ENCODE data around the gene ITGAX.

Gene ITGAX

DNA sequence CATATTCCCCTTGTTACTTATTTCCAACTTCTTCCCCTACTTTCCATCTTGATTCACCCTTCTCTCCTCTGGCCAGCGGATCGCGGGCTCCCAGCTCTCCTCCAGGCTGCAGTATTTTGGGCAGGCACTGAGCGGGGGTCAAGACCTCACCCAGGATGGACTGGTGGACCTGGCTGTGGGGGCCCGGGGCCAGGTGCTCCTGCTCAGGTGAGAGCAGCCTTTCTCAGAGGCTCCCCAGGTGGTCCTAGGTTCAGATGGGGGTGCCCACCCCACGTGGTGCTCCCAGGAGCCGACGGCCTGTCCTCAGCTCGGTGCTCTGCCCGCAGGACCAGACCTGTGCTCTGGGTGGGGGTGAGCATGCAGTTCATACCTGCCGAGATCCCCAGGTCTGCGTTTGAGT, 16.0 kb downstream of the ITGAX start:
- H3K9me3 ChIP-seq (replicated peaks; ENCODE audit: insufficient read depth, low read length) = no peaks in the 10 kb centered on the region
- H3K4me3 ChIP-seq (ENCODE audit: low read length) = no peak overlapping the region
- DNase-seq = no peak
- H3K9ac ChIP-seq (ENCODE audit: low read length) = no peak overlapping the region
- no peaks in the 10 kb centered on the region for H4K20me1 ChIP-seq (ENCODE audit: insufficient read depth, low read length)
- H3K9me2 ChIP-seq (replicated peaks; ENCODE audit: insufficient read depth, low read length) = no peaks in the 10 kb centered on the region
- no peaks in the 10 kb centered on the region for H3K4me1 ChIP-seq (ENCODE audit: low read length)
- no peaks in the 10 kb centered on the region for H3F3A ChIP-seq (ENCODE audit: insufficient read depth, low read length)
- no peaks in the 10 kb centered on the region for H3K79me2 ChIP-seq (ENCODE audit: low read length)
- peaks cover 67% of the 10 kb centered on the region for H3K27me3 ChIP-seq (replicated peaks; ENCODE audit: insufficient read depth, low read length)
- no peak overlapping the region for H2AFZ ChIP-seq (ENCODE audit: low read length)
- H3K27ac ChIP-seq (ENCODE audit: low read length) = no peak overlapping the region
- no peak overlapping the region for H3K4me2 ChIP-seq (ENCODE audit: low read depth, low read length)
- H3K36me3 ChIP-seq (replicated peaks; ENCODE audit: insufficient read depth, low read length) = no peaks in the 10 kb centered on the region
- TF ChIP-seq CTCF (IDR thresholded peaks at IDR 0.05; ENCODE audit: low read length) (no peak), EZH2 (optimal IDR thresholded peaks at IDR 0.05; ENCODE audit: low read depth, low read length) (no peak), EZH2phosphoT487 (IDR thresholded peaks at IDR 0.05; ENCODE audit: low read length) (no peak)

DNA sequence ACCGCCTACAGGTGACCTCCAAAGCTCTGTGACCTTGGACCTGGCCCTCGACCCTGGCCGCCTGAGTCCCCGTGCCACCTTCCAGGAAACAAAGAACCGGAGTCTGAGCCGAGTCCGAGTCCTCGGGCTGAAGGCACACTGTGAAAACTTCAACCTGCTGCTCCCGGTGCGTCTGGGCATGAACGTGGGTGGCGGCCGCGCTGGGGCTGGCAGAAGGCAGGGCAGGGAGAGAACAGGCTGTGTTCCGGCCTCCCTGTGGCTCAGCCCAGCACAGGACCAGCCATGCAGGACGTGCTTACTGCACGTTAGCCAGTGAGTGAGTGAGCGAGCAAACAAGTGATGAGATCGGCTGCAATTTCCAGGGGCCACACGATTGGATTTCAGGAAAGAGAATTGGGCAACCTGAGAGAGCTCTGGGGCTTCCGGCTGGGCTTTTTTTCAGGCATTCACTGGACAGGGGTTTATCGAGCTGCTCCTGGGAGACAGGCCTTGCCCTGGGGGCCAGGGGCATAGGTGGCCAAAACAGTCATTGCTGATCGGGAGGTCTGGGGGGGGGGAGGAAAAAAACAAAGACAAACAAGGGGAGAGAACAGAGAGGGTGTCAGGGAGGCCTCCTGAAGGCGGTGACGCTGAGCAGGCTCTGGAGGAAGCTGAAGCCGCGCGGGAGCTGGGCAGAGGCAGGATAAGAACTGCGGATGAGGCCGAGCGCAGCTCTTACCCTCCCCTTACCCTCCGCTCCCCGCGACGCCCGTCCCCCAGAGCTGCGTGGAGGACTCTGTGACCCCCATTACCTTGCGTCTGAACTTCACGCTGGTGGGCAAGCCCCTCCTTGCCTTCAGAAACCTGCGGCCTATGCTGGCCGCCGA, 16.9 kb downstream of the ITGAX start:
- Histone ChIP-seq H3F3A (ENCODE audit: insufficient read depth, low read length) (peaks cover 2% of the 10 kb centered on the region; the same call in 1 of the 2 replicates), H3K9ac (ENCODE audit: low read length) (no peak overlapping the region), H3K9me2 (replicated peaks; ENCODE audit: insufficient read depth, low read length) (no peaks in the 10 kb centered on the region), H2AFZ (ENCODE audit: low read length) (no peak overlapping the region), H3K27me3 (replicated peaks; ENCODE audit: insufficient read depth, low read length) (peaks cover 67% of the 10 kb centered on the region), H3K4me1 (ENCODE audit: low read length) (peaks cover 2% of the 10 kb centered on the region; the same call in 1 of the 2 replicates), H3K4me3 (ENCODE audit: low read length) (no peak overlapping the region), H3K9me3 (replicated peaks; ENCODE audit: insufficient read depth, low read length) (no peaks in the 10 kb centered on the region), H4K20me1 (ENCODE audit: insufficient read depth, low read length) (no peaks in the 10 kb centered on the region), H3K36me3 (replicated peaks; ENCODE audit: insufficient read depth, low read length) (no peaks in the 10 kb centered on the region), H3K27ac (ENCODE audit: low read length) (no peak overlapping the region), H3K4me2 (ENCODE audit: low read depth, low read length) (no peak overlapping the region), H3K79me2 (ENCODE audit: low read length) (no peaks in the 10 kb centered on the region)
- DNase-seq = no peak
- no peak for TF ChIP-seq CTCF (IDR thresholded peaks at IDR 0.05; ENCODE audit: low read length)
- no peak for TF ChIP-seq EZH2phosphoT487 (IDR thresholded peaks at IDR 0.05; ENCODE audit: low read length)
- TF ChIP-seq EZH2 (optimal IDR thresholded peaks at IDR 0.05; ENCODE audit: low read depth, low read length) = no peak

- no peaks in the 10 kb centered on the region for H3K9me3 ChIP-seq (replicated peaks; ENCODE audit: insufficient read depth, low read length)
- H3K4me3 ChIP-seq (ENCODE audit: low read length) = no peak overlapping the region
- no peaks in the 10 kb centered on the region for H3K9me2 ChIP-seq (replicated peaks; ENCODE audit: insufficient read depth, low read length)
- peaks cover 62% of the 10 kb centered on the region for H3K27me3 ChIP-seq (replicated peaks; ENCODE audit: insufficient read depth, low read length)
- H3K4me1 ChIP-seq (ENCODE audit: low read length) = peaks cover 14% of the 10 kb centered on the region
- H2AFZ ChIP-seq (ENCODE audit: low read length) = no peak overlapping the region
- peaks cover 5% of the 10 kb centered on the region; the same call in 1 of the 2 replicates for H3F3A ChIP-seq (ENCODE audit: insufficient read depth, low read length)
- no peaks in the 10 kb centered on the region for H3K36me3 ChIP-seq (replicated peaks; ENCODE audit: insufficient read depth, low read length)
- H3K79me2 ChIP-seq (ENCODE audit: low read length) = no peaks in the 10 kb centered on the region
- TF ChIP-seq EZH2phosphoT487 (IDR thresholded peaks at IDR 0.05; ENCODE audit: low read length) (no peak), CTCF (IDR thresholded peaks at IDR 0.05; ENCODE audit: low read length) (no peak), EZH2 (optimal IDR thresholded peaks at IDR 0.05; ENCODE audit: low read depth, low read length) (no peak)
- H3K4me2 ChIP-seq (ENCODE audit: low read depth, low read length) = no peak overlapping the region
- H3K9ac ChIP-seq (ENCODE audit: low read length) = no peak overlapping the region
- no peak overlapping the region for H3K27ac ChIP-seq (ENCODE audit: low read length)
- DNase-seq = no peak
- no peaks in the 10 kb centered on the region for H4K20me1 ChIP-seq (ENCODE audit: insufficient read depth, low read length)
Measured at GRCh38 chr16:31373235-31373634, 18.3 kb downstream of the ITGAX start.
